Kidney (tissue), 14 donors: Measurements from ENCODE around the gene TRAPPC5. TPM values are rescaled to one million over a fixed set of nuclear protein-coding genes. Genes with fewer than 3 reads are reported as not detected.
A peak's percentile ranks its signal among the peaks of the same experiment; 100 is the strongest.

ENCODE experiments used
- DNase-seq, 5 donors: peaks; one replicate each; pipeline ENCODE4 v3.0.0-alpha.2; 2013 to 2020
- FAIRE-seq: peaks from 2 replicates; lab custom pipeline; 2012; peaks lifted over from hg19 to GRCh38; lab: Jason Lieb, UNC
- H3K27ac ChIP-seq, 2 donors: one replicate each; pipeline ENCODE4 v1.7.0; 2013; ENCODE audit warnings: low read depth in 2 of 2, low read length in 2 of 2, inconsistent platforms in 1 of 2
- H3K27me3 ChIP-seq: one replicate; pipeline ENCODE4 v1.7.1; 2013; ENCODE audit warnings: low read length, inconsistent platforms; ENCODE audit not compliant: control insufficient read depth, insufficient read depth
- H3K36me3 ChIP-seq, 3 donors: one replicate each; pipeline versions ENCODE4 v1.7.0 to v1.7.1; 2013; ENCODE audit warnings: low read length in 3 of 3, control low read depth in 1 of 3, inconsistent platforms in 1 of 3; ENCODE audit not compliant: insufficient read depth in 3 of 3, control insufficient read depth in 2 of 3
- H3K4me1 ChIP-seq, 3 donors: one replicate each; pipeline versions ENCODE4 v1.7.0 to v1.7.1; 2013; ENCODE audit warnings: low read length in 3 of 3, inconsistent platforms in 1 of 3, low read depth in 1 of 3; ENCODE audit not compliant: control insufficient read depth in 2 of 3, insufficient read depth in 2 of 3
- H3K4me3 ChIP-seq, 3 donors: one replicate each; pipeline versions ENCODE4 v1.7.0 to v1.8.1; 2013; ENCODE audit warnings: low read length in 3 of 3, control low read depth in 1 of 3, inconsistent platforms in 1 of 3
- H3K9ac ChIP-seq, 3 donors: one replicate each; pipeline versions ENCODE4 v1.7.0 to v1.7.1; 2013; ENCODE audit warnings: low read length in 3 of 3, control low read depth in 1 of 3, inconsistent platforms in 1 of 3
- H3K9me3 ChIP-seq, 3 donors: one replicate each; pipeline versions ENCODE4 v1.7.0 to v1.7.1; 2013; ENCODE audit warnings: low read length in 3 of 3, control low read depth in 1 of 3, inconsistent platforms in 1 of 3; ENCODE audit not compliant: control insufficient read depth in 2 of 3, insufficient read depth in 1 of 3
- CTCF ChIP-seq: IDR thresholded peaks from 3 replicates; pipeline ENCODE4 v1.5.1; 2012; ENCODE audit warnings: mild to moderate bottlenecking, moderate library complexity, borderline replicate concordance; ENCODE audit not compliant: insufficient read depth; ENCODE audit errors: extremely low read depth
- intact Hi-C: fragments of 100-400 bp; cut with DNase I; formaldehyde crosslinking; loops from one replicate; pipeline ENCODE4 v1.11.1; 2022
- polyA plus RNA-seq: library from polyadenylated mRNA; stranded (reverse); fragments of 350-450 nt; fragmentation: Illumina TruSeq; extraction: RNeasy Lipid Tissue Mini Kit (QIAGEN cat#74804); gene quantifications from one replicate; pipeline ENCODE4 v1.2.3, GENCODE V29; 2014; ENCODE audit warnings: low read depth, low replicate concordance; ENCODE audit not compliant: insufficient read depth
- total RNA-seq: library from RNA; stranded (reverse); fragmentation: NEBNext Ultra II Directional; extraction: Animal tissue kit (Norgen Biotek cat#: 25700); gene quantifications from one replicate; pipeline ENCODE4 v1.2.1, GENCODE V29; 2021
- donor health status: control.
- donor health status: control.
- donor health status: control.
- donor health status: control.
- donor health status: control.
- donor health status: DM: yes; HTN: yes; CAD: no.
- donor health status: Normal renal cell carcinoma (clear cell type).

Gene TRAPPC5
- total and polyA plus RNA-seq, 2 donors from 2014 or later = 82.6 to 222 TPM

GRCh38 chr19:7734220-7735203 lies 53.9 kb downstream of the TRAPPC5 start:
- H3K4me1 ChIP-seq = no peaks in the 10 kb centered on the region
- no peak for TF ChIP-seq CTCF
- peak in 1 of 5 donors; percentile 28 for DNase-seq
- FAIRE-seq = no peak
- peaks cover 9% of the 10 kb centered on the region for H3K27me3 ChIP-seq
- H3K9me3 ChIP-seq = no peaks in the 10 kb centered on the region
- no peak overlapping the region for H3K9ac ChIP-seq
- no peak overlapping the region for H3K27ac ChIP-seq
- H3K4me3 ChIP-seq = no peak overlapping the region
- no peaks in the 10 kb centered on the region for H3K36me3 ChIP-seq
- intact Hi-C loops = no loop called here

DNA sequence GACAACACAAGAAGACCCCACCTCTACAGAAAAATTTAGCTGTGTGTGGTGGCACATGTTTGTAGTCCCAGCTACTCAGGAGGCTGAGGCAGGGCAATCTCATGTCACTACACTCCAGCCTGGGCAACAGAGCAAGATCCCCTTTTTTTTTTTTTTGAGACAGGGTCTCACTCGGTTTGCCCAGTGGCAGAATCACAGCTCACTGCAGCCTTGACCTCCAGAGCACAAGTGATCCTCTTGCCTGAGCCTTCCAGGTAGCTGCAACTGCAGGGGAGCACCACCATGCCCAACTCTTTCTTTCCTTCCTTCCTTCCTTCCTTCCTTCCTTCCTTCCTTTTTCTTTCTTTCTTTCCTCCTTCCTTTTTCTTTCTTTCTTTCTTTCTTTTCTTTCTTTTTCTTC lies 55.5 kb downstream of the TRAPPC5 start:
- no peak for FAIRE-seq
- intact Hi-C loops = no loop called here

GRCh38 chr19:7737215-7737614 lies 56.6 kb downstream of the TRAPPC5 start:
- no peak for TF ChIP-seq CTCF
- H3K36me3 ChIP-seq = no peaks in the 10 kb centered on the region
- H3K27ac ChIP-seq = no peak overlapping the region
- DNase-seq (no peak), FAIRE-seq (no peak)
- H3K4me3 ChIP-seq = no peak overlapping the region
- H3K9me3 ChIP-seq = no peaks in the 10 kb centered on the region
- no peak overlapping the region for H3K9ac ChIP-seq
- intact Hi-C loops = no loop called here
- H3K27me3 ChIP-seq = no peaks in the 10 kb centered on the region
- H3K4me1 ChIP-seq = no peaks in the 10 kb centered on the region

More for the DNA sequence above, 55.5 kb downstream of the TRAPPC5 start:
- Histone ChIP-seq H3K36me3 (no peaks in the 10 kb centered on the region), H3K27me3 (peaks cover 6% of the 10 kb centered on the region), H3K9me3 (no peaks in the 10 kb centered on the region), H3K4me3 (no peak overlapping the region), H3K4me1 (no peaks in the 10 kb centered on the region), H3K9ac (no peak overlapping the region), H3K27ac (no peak overlapping the region)
- DNase-seq = peak in 1 of 5 donors; percentile 4
- no peak for TF ChIP-seq CTCF

Other genes with a start within 250 kb of the TRAPPC5 start
- gene PEX11G, start 191.8 kb upstream of the TRAPPC5 start, total RNA-seq = 7.8 TPM
- gene PEX11G, start 191.8 kb upstream of the TRAPPC5 start, polyA plus RNA-seq = 20.8 TPM
- gene ZNF358, start 164.7 kb upstream of the TRAPPC5 start, total RNA-seq = 39.1 TPM
- 79.1 TPM for gene ZNF358, start 164.7 kb upstream of the TRAPPC5 start, polyA plus RNA-seq
- 24.0 TPM for gene MCOLN1, start 158.2 kb upstream of the TRAPPC5 start, total RNA-seq
- gene MCOLN1, start 158.2 kb upstream of the TRAPPC5 start, polyA plus RNA-seq = 25.7 TPM
- gene PNPLA6, start 145.1 kb upstream of the TRAPPC5 start, total RNA-seq = 101 TPM
- 80.9 TPM for gene PNPLA6, start 145.1 kb upstream of the TRAPPC5 start, polyA plus RNA-seq
- gene CAMSAP3, start 85.0 kb upstream of the TRAPPC5 start, total RNA-seq = 18.5 TPM
- 19.3 TPM for gene CAMSAP3, start 85.0 kb upstream of the TRAPPC5 start, polyA plus RNA-seq
- gene XAB2, start 51.3 kb upstream of the TRAPPC5 start, total RNA-seq = 44.4 TPM
- gene XAB2, start 51.3 kb upstream of the TRAPPC5 start, polyA plus RNA-seq = 34.2 TPM
- 112 TPM for gene PET100, start 51.0 kb upstream of the TRAPPC5 start, total RNA-seq
- 181 TPM for gene PET100, start 51.0 kb upstream of the TRAPPC5 start, polyA plus RNA-seq
- 6.1 TPM for gene PCP2, start 47.1 kb upstream of the TRAPPC5 start, total RNA-seq
- 8.9 TPM for gene PCP2, start 47.1 kb upstream of the TRAPPC5 start, polyA plus RNA-seq
- 136 TPM for gene STXBP2, start 43.7 kb upstream of the TRAPPC5 start, total RNA-seq
- gene STXBP2, start 43.7 kb upstream of the TRAPPC5 start, polyA plus RNA-seq = 74.8 TPM
- gene RETN, start 11.8 kb upstream of the TRAPPC5 start, total RNA-seq = 1.1 TPM
- not detected for gene RETN, start 11.8 kb upstream of the TRAPPC5 start, polyA plus RNA-seq
- 0.38 TPM for gene MCEMP1, start 3.7 kb upstream of the TRAPPC5 start, total RNA-seq
- gene MCEMP1, start 3.7 kb upstream of the TRAPPC5 start, polyA plus RNA-seq = 0.28 TPM
- gene FCER2, start 21.3 kb downstream of the TRAPPC5 start, total RNA-seq = 1.0 TPM
- not detected for gene FCER2, start 21.3 kb downstream of the TRAPPC5 start, polyA plus RNA-seq
- 0.72 TPM for gene CLEC4G, start 51.3 kb downstream of the TRAPPC5 start, total RNA-seq
- 1.1 TPM for gene CLEC4G, start 51.3 kb downstream of the TRAPPC5 start, polyA plus RNA-seq
- 11.7 TPM for gene CD209, start 66.7 kb downstream of the TRAPPC5 start, total RNA-seq
- gene CD209, start 66.7 kb downstream of the TRAPPC5 start, polyA plus RNA-seq = 1.2 TPM
- gene CLEC4M, start 82.4 kb downstream of the TRAPPC5 start, total RNA-seq = 0.54 TPM
- not detected for gene CLEC4M, start 82.4 kb downstream of the TRAPPC5 start, polyA plus RNA-seq
- gene EVI5L, start 149.4 kb downstream of the TRAPPC5 start, total RNA-seq = 15.9 TPM
- gene EVI5L, start 149.4 kb downstream of the TRAPPC5 start, polyA plus RNA-seq = 14.5 TPM
- gene PRR36, start 193.6 kb downstream of the TRAPPC5 start, total RNA-seq = 4.2 TPM
- gene PRR36, start 193.6 kb downstream of the TRAPPC5 start, polyA plus RNA-seq = 1.1 TPM
- gene LRRC8E, start 207.7 kb downstream of the TRAPPC5 start, total RNA-seq = 9.1 TPM
- 2.2 TPM for gene LRRC8E, start 207.7 kb downstream of the TRAPPC5 start, polyA plus RNA-seq
- gene MAP2K7, start 223.0 kb downstream of the TRAPPC5 start, total RNA-seq = 37.0 TPM
- 16.7 TPM for gene MAP2K7, start 223.0 kb downstream of the TRAPPC5 start, polyA plus RNA-seq
- gene TGFBR3L, start 234.0 kb downstream of the TRAPPC5 start, total RNA-seq = 0.44 TPM
- 1.5 TPM for gene TGFBR3L, start 234.0 kb downstream of the TRAPPC5 start, polyA plus RNA-seq
- 18.4 TPM for gene SNAPC2, start 239.5 kb downstream of the TRAPPC5 start, total RNA-seq
- gene SNAPC2, start 239.5 kb downstream of the TRAPPC5 start, polyA plus RNA-seq = 24.3 TPM
- 25.9 TPM for gene CTXN1, start 245.3 kb downstream of the TRAPPC5 start, total RNA-seq
- 8.9 TPM for gene CTXN1, start 245.3 kb downstream of the TRAPPC5 start, polyA plus RNA-seq